GM19455 (cell line): Measurements from ENCODE around the gene PPFIBP2.

ENCODE experiments used
- ATAC-seq: cut with Tn5 transposase; IDR thresholded peaks from one replicate; pipeline ENCODE4 v1.9.1; 2021; ENCODE audit not compliant: unreplicated experiment

PPFIBP2 gene

GRCh38 chr11:7621090-7621489, 107.3 kb downstream of the PPFIBP2 start:
- no peak for ATAC-seq

- ATAC-seq = no peak
Observed at GRCh38 chr11:7621554-7621953, 107.8 kb downstream of the PPFIBP2 start.

GRCh38 chr11:7622721-7623120, 108.9 kb downstream of the PPFIBP2 start:
- no peak for ATAC-seq

- no peak for ATAC-seq
Observed at GRCh38 chr11:7628660-7629059, 114.9 kb downstream of the PPFIBP2 start.

- ATAC-seq = no peak
Observed at GRCh38 chr11:7630002-7630401, 116.2 kb downstream of the PPFIBP2 start.

- ATAC-seq = no peak
Observed at GRCh38 chr11:7632211-7632610, 118.4 kb downstream of the PPFIBP2 start.

GRCh38 chr11:7635137-7635536, 121.3 kb downstream of the PPFIBP2 start:
- ATAC-seq = no peak

GRCh38 chr11:7635708-7636107, 121.9 kb downstream of the PPFIBP2 start:
- ATAC-seq = no peak

GRCh38 chr11:7636350-7636749, 122.6 kb downstream of the PPFIBP2 start:
- ATAC-seq = no peak

- ATAC-seq = no peak
Observed at GRCh38 chr11:7637447-7638157, 123.8 kb downstream of the PPFIBP2 start.

GRCh38 chr11:7638710-7639642, 125.2 kb downstream of the PPFIBP2 start:
- peak; percentile 78 for ATAC-seq

- ATAC-seq = no peak
Observed at GRCh38 chr11:7639643-7640025, 125.8 kb downstream of the PPFIBP2 start.

GRCh38 chr11:7640816-7641215, 127.0 kb downstream of the PPFIBP2 start:
- ATAC-seq = no peak

GRCh38 chr11:7642747-7643146, 128.9 kb downstream of the PPFIBP2 start:
- ATAC-seq = no peak

- no peak for ATAC-seq
Observed at GRCh38 chr11:7643314-7643713, 129.5 kb downstream of the PPFIBP2 start.

GRCh38 chr11:7645206-7645605, 131.4 kb downstream of the PPFIBP2 start:
- no peak for ATAC-seq

GRCh38 chr11:7646866-7647265, 133.1 kb downstream of the PPFIBP2 start:
- ATAC-seq = no peak

GRCh38 chr11:7648264-7648663, 134.5 kb downstream of the PPFIBP2 start:
- no peak for ATAC-seq

GRCh38 chr11:7651140-7651551, 137.3 kb downstream of the PPFIBP2 start:
- no peak for ATAC-seq

GRCh38 chr11:7651700-7652099, 137.9 kb downstream of the PPFIBP2 start:
- no peak for ATAC-seq

GRCh38 chr11:7654195-7654705, 140.5 kb downstream of the PPFIBP2 start:
- no peak for ATAC-seq
